Right lobe of liver (tissue), 6 donors: Measurements from ENCODE around the gene FABP1. TPM values are rescaled to one million over a fixed set of nuclear protein-coding genes. Genes with fewer than 3 reads are reported as not detected.

Experiments used
- ATAC-seq, 4 donors: fragments of 200-7000 bp; cut with Tn5 transposase; one replicate each; pipeline ENCODE4 v1.9.1; 2020; ENCODE audit warnings: mild to moderate bottlenecking in 4 of 4, moderate library complexity in 4 of 4
- DNase-seq, 3 donors: peaks; one replicate each; pipeline ENCODE4 v3.0.0-alpha.2; 2020
- H3K27ac ChIP-seq, 3 donors: fragments of 200-600 bp; one replicate each; pipeline ENCODE4 v1.8.0; 2022
- H3K27me3 ChIP-seq, 2 donors: fragments of 200-600 bp; one replicate each; pipeline ENCODE4 v1.8.0; 2022
- H3K36me3 ChIP-seq, 4 donors: fragments of 200-600 bp; sonication (generic) in 1 of 4; one replicate each; pipeline versions ENCODE4 v1.5.1 to v1.8.0; 2017 to 2022; ENCODE audit warnings: control low read depth in 1 of 4
- H3K4me1 ChIP-seq, 4 donors: fragments of 200-600 bp; sonication (generic) in 1 of 4; one replicate each; pipeline versions ENCODE4 v1.5.1 to v1.8.0; 2017 to 2022; ENCODE audit warnings: control low read depth in 1 of 4
- H3K4me3 ChIP-seq, 3 donors: fragments of 200-600 bp; one replicate each; pipeline ENCODE4 v1.8.0; 2022
- H3K9me3 ChIP-seq, 4 donors: fragments of 200-600 bp; sonication (generic) in 1 of 4; one replicate each; pipeline versions ENCODE4 v1.5.1 to v1.8.0; 2017 to 2022; ENCODE audit warnings: control low read depth in 1 of 4
- POLR2A ChIP-seq: fragments of 450-650 bp; IDR thresholded peaks from one replicate; pipeline ENCODE4 v1.6.1; 2017; ENCODE audit warnings: antibody characterized with exemption, mild to moderate bottlenecking
- WGBS: methylation state at CpG from one replicate; pipeline ENCODE4 v1.1.6; 2018; ENCODE audit warnings: low coverage, low lambda C conversion rate; ENCODE audit not compliant: insufficient coverage; ENCODE audit errors: missing lambda C conversion rate; 5-methylcytosine and 5-hydroxymethylcytosine counted together
- intact Hi-C, 2 donors: fragments of 100-400 bp; cut with DNase I; formaldehyde crosslinking; loops; one replicate each; pipeline versions ENCODE4 v1.11.2 to v1.14.1; 2022
- total RNA-seq, 6 experiments: library from RNA; depleted of rRNA in 2 of 6; stranded (reverse); fragments of >200 nt in 2 of 6; fragmentation: NEBNext Ultra II Directional in 3 of 6; extraction: Animal tissue kit (Norgen Biotek cat#: 25700) in 3 of 6; gene quantifications; one replicate each; pipeline versions ENCODE4 v1.1.0 to v1.2.4, GENCODE V29; 2016 to 2023
- TF ChIP-seq, protein P1 (sequence below), 4 donors: fragments of 200-600 bp in 3 of 4; fragments of 450-650 bp in 1 of 4; IDR thresholded peaks; one replicate each; pipeline versions ENCODE4 v1.5.1 to v1.8.0; 2016 to 2022; ENCODE audit warnings: antibody characterized with exemption in 4 of 4, mild to moderate bottlenecking in 2 of 4
- donor health status: DM: no; HTN: yes; CAD: no.
- donor health status: DM: no; HTN: no; CAD: no.
- donor health status: DM: no; HTN: no; CAD: no.
- donor health status: DM: no; HTN: yes; CAD: no.
- donor health status: DM: no; HTN: yes; CAD: no.

The FABP1 gene
- total RNA-seq, 6 experiments from 2014 or later, result 326 to 1,933 (median 908) TPM

DNA sequence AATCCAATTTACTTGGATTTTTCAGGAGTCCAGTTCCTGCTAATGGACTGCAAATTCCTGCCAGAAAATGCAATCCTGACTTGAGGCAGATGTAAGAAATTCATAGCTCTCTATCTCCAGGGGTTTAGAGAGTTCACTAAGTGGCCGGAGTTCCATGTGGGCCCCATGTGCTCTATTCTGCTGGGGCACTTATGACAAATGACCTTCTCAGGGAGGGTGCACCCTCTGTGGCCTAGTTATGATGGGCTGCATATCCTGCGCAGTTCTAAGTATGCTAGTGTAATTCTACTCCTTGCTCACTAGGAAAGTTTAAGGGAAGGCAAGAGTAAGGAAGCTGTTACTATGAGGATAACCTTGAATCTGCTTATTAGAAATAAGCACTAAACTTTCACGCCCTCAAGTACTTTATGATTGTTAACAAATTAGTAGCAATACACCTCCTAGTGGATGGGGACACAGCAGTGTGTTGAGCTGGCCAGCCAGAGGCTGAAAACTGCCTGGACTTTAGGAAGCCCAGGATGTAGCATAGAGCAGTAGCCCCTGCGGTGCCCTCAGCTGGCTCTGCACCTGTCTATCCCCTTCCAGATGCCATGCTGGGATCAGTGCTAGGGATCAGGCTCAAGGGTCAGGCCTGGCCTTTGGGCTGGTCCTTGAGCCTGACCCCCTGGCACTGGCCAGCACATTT lies 45.8 kb downstream of the FABP1 start:
- ATAC-seq (no peak), DNase-seq (no peak)
- no peak for TF ChIP-seq POLR2A
- TF ChIP-seq, protein P1, sequence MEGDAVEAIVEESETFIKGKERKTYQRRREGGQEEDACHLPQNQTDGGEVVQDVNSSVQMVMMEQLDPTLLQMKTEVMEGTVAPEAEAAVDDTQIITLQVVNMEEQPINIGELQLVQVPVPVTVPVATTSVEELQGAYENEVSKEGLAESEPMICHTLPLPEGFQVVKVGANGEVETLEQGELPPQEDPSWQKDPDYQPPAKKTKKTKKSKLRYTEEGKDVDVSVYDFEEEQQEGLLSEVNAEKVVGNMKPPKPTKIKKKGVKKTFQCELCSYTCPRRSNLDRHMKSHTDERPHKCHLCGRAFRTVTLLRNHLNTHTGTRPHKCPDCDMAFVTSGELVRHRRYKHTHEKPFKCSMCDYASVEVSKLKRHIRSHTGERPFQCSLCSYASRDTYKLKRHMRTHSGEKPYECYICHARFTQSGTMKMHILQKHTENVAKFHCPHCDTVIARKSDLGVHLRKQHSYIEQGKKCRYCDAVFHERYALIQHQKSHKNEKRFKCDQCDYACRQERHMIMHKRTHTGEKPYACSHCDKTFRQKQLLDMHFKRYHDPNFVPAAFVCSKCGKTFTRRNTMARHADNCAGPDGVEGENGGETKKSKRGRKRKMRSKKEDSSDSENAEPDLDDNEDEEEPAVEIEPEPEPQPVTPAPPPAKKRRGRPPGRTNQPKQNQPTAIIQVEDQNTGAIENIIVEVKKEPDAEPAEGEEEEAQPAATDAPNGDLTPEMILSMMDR (IDR thresholded peaks at IDR 0.05), result no peak
- Histone ChIP-seq H3K36me3 (no peaks in the 10 kb centered on the region), H3K27ac (no peak overlapping the region), H3K9me3 (no peaks in the 10 kb centered on the region), H3K27me3 (no peaks in the 10 kb centered on the region), H3K4me3 (no peak overlapping the region), H3K4me1 (no peaks in the 10 kb centered on the region)
- intact Hi-C loops, result no loop called here
- 74% methylated on average over 4 of the region's 4 CpGs for WGBS

DNA sequence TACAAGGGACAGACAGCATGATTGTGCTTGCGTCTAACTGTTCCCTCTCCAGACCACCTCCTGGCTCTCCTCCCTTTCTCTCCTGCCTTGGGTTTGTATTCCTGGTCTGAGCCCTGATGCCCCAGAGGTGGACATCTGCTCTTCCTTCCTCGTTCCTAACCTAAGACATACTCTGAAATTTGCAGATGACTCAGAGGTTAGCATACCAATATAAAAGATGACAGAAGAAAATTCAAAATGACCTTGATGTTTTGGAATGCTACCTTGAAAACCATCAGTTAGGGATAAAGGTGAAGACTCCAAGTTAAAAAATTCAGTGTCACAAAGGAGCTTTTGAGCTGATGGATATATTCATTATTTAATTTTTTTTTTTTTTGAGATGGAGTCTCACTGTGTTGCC lies 47.3 kb downstream of the FABP1 start:
- DNase-seq (no peak), ATAC-seq (no peak)
- H3K27ac ChIP-seq, result no peak overlapping the region
- WGBS, result 29% methylated on average over 1 of the region's 2 CpGs
- no peaks in the 10 kb centered on the region for H3K9me3 ChIP-seq
- no peak for TF ChIP-seq POLR2A
- TF ChIP-seq, protein P1 (IDR thresholded peaks at IDR 0.05), result no peak
- H3K36me3 ChIP-seq, result no peaks in the 10 kb centered on the region
- intact Hi-C loops, result no loop called here
- no peaks in the 10 kb centered on the region for H3K27me3 ChIP-seq
- no peaks in the 10 kb centered on the region for H3K4me1 ChIP-seq
- no peak overlapping the region for H3K4me3 ChIP-seq

DNA sequence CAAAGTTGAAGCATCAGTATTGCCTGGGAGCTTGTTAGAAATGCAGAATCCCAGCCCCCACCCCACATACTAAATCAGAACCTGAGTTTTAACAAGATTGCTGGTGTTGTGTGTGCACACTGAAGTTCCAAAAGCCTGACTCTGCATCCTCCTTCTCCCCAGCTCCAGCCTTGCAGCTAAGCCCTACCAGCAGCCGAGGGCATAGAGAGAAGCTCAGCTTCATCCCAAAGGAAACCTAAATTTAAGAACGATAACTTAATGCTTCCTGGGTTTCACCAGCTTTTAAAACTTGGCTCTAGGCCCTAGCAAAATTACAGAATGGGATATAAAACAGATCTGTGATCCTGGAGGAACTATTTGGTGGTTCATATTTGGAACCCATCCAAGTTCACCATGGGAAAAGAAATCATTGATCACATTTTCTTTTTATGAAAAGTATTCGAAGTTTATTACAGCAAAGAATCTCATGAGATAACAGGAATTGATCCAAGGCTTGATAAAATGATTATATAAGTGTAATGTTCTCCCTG lies 49.2 kb downstream of the FABP1 start:
- Histone ChIP-seq H3K27me3 (no peaks in the 10 kb centered on the region), H3K9me3 (no peaks in the 10 kb centered on the region), H3K4me3 (no peak overlapping the region), H3K36me3 (no peaks in the 10 kb centered on the region), H3K27ac (no peak overlapping the region), H3K4me1 (peaks cover 0 to 7% (median 0%) of the 10 kb centered on the region in 4 donors)
- intact Hi-C loops, result no loop called here
- 37% methylated on average over 3 of the region's 3 CpGs for WGBS
- ATAC-seq (no peak), DNase-seq (no peak)
- TF ChIP-seq, protein P1 (IDR thresholded peaks at IDR 0.05), result no peak
- no peak for TF ChIP-seq POLR2A

DNA sequence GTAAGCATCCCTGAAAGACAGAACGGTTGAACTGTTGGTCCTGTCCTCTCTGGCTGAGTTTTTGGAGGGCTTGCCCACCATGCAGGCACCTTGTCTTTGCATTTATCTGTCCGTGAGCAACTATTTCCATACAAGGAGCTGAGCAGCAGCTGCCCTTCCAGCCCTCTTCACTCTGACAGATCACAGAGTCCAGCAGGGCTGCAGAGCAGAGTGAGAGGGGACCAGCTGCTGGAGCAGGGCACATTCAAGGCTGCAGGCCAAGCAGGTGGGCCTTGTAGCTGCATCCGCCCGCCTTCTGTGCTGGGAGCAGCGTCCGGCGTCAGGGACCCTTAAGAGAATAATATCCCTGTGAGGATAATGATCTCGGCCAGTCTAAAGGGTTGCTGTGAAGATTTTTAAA lies 50.8 kb downstream of the FABP1 start:
- Histone ChIP-seq H3K27me3 (no peaks in the 10 kb centered on the region), H3K4me1 (peaks cover 0 to 7% (median 0%) of the 10 kb centered on the region in 4 donors), H3K4me3 (no peak overlapping the region), H3K36me3 (no peaks in the 10 kb centered on the region), H3K9me3 (no peaks in the 10 kb centered on the region), H3K27ac (no peak overlapping the region)
- ATAC-seq (no peak), DNase-seq (no peak)
- TF ChIP-seq POLR2A, result no peak
- TF ChIP-seq, protein P1 (IDR thresholded peaks at IDR 0.05), result no peak
- WGBS, result 79% methylated on average over 4 of the region's 8 CpGs
- intact Hi-C loops, result no loop called here
